ENCODE data around the gene KAT8.
"Not testable (repeated sequence)": the region's sequence is repeated elsewhere in the genome, so short reads cannot be mapped to it uniquely, and the experiment has no call there.

The KAT8 gene

GRCh38 chr16:31131841-31132271 is 14.4 kb downstream of the KAT8 start:
- DNase-seq (ENCODE audit: low spot score), result no peak

GRCh38 chr16:31132303-31132979 is 15.0 kb downstream of the KAT8 start:
- DNase-seq (ENCODE audit: low spot score), result no peak

- DNase-seq (ENCODE audit: low spot score), result no peak
These were observed 15.6 kb downstream of the KAT8 start for GRCh38 chr16:31133046-31133501.

GRCh38 chr16:31134091-31134571 is 16.7 kb downstream of the KAT8 start:
- DNase-seq (ENCODE audit: low spot score), result peak; percentile 41

DNA sequence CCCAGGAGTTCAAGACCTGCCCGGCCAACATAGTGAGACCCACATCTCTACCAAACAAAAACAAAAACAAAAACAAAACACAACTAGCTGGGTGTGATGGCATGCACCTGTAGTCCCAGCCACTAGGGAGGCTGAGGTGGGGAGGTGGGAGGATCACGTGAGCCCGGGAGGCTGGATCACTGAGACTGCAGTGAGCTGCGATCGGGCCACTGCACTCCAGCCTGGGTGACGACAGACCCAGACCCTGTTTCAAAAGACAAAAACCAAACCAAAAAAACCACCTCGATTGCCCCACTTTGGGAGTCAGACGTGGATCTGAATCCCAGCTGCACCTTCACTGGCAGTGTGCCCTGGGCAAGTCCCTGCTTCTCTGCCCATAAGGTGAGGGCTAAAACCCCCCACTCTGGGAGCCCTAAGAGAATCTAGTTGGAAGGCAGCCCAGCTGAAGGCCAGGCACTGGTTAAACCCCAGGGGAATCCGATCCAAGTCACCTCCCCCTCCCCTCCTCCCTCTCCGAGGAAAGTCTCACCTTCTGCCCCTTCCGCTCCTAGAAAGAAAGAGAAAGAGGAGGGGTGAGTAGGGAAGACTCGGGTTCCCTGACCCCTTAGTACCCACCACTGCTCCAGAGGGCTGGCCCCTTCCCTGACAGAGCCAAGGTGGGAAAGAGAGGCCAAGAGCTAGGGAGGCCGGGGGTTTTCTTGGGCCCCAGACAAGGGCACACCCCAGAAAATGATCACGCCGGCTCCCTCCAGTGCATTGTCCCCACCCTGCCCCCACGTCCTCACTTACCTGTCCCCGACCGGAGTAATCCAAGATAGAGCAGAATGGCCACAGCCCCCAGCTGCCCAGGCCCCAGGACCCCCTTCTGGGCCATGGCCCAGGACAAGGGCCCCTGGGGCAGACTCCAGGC is 17.4 kb downstream of the KAT8 start:
- no peak for DNase-seq (ENCODE audit: low spot score)

GRCh38 chr16:31135535-31136286 is 18.2 kb downstream of the KAT8 start, which contains the start of gene PRSS8:
Gene PRSS8, minus strand, starts transcription at chr16:31135727. Its CDS starts 229 bp downstream, at chr16:31135498.
- no peak for DNase-seq (ENCODE audit: low spot score)

GRCh38 chr16:31136287-31136662 is 18.8 kb downstream of the KAT8 start:
- DNase-seq (ENCODE audit: low spot score), result no peak

GRCh38 chr16:31136822-31137499 is 19.5 kb downstream of the KAT8 start:
- DNase-seq (ENCODE audit: low spot score), result not testable (repeated sequence)

- peak; percentile 66 for DNase-seq (ENCODE audit: low spot score)
These were observed 21.4 kb downstream of the KAT8 start for GRCh38 chr16:31138621-31139578.

DNA sequence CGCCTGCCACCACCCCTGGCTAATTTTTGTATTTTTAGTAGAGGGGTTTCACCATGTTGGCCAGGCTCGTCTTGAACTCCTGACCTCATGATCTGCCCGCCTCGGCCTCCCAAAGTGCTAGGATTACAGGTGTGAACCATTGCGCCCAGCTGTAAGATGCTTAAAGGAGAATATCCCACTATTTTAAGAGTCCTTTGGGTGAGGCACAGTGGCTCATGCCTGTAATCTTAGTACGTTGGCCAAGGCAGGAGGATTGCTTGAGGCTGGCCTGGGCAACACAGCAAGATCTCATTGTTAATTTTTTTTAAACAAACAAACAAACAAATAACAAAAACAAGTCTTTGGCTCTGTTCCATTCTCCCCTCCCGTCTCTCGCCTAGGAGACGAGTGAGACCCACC is 23.6 kb downstream of the KAT8 start:
- not testable (repeated sequence) for DNase-seq (ENCODE audit: low spot score)

- peak; percentile 71 for DNase-seq (ENCODE audit: low spot score)
These were observed 24.1 kb downstream of the KAT8 start for GRCh38 chr16:31141489-31142108.

DNA sequence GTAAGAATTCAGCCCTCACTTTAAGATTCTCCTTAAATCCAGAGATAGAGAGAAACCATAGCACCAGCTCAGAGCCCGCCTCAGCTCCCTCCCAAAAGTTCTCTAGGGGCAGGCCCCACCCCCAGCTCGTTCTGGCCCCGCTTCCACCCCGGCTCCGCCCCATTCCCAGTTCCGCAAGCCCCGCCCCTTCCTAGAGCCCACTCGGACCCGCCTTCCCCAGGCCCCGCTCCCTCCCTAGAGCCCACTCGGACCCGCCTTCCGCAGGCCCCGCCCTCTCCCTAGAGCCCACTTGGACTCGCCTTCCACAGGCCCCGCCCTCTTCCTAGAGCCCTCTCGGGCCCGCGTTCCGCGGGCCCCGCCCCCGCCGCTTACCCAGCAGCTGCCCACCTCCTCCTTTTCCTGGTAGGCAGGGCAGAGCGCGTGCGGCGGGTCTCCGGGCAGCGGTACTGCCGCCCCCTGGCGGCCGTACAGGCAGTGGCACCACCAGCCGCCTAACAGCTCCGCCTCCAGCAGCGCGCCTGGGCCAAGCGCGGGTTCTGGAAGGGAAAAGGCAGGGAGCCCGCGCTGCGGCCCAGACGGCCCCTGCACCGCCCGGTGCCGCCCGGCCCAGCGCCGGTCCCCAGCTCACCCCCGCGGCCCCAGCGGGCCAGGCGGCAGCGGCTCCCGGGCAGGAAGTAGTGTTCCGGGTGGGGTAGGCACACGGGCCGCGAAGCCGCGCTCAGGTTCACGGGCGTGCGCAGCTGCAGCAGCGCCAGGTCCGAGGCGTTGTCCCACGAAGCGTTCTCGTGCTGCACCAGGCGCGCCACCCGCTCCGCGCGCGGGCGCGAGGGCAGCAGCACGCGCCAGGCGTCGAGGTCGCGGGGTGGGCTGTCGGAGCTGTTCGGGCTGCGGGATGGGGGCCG is 24.9 kb downstream of the KAT8 start:
- peak; percentile 99 for DNase-seq (ENCODE audit: low spot score)

- no peak for DNase-seq (ENCODE audit: low spot score)
These were observed 25.7 kb downstream of the KAT8 start for GRCh38 chr16:31143011-31143693.

DNA sequence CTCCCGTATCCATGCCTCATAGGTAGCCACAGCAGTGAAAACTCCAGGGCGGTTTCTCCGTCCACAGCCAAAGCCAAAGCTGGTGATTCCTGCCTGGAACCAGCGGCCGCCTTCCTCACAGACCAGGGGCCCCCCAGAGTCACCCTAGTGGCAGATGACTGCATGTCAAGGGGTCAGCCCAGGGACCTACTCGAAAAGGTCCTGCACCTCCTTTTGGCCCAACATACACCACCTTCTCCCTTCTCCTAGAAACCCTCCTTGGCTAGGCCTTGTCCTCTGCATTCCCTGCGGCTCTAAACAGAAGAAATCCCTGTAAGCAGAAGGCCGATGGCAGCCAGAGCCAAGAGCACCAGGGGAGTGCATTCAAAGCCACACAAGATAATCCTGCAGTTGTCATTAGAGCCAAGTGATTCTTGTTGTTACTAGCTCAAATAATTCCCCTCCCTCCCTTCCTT is 26.3 kb downstream of the KAT8 start:
- DNase-seq (ENCODE audit: low spot score), result no peak

DNA sequence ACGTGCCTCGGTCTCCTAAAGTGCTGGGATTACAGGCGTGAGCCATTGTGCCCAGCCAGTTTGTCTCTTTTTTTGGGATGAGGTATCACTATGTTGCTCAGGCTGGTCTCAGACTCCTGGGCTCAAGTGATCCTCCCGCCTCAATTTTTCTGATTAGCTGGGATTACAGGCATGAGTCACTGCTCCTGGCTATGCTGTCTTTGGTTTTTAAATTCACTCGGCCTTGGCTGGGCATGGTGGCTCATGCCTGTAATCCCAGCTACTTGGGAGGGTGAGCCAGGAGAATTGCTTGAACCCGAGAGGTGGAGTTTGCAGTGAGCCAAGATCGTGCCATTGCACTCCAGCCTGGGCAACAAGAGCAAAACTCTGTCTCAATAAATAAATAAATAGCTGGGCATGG is 27.0 kb downstream of the KAT8 start:
- DNase-seq (ENCODE audit: low spot score), result not testable (repeated sequence)

GRCh38 chr16:31145398-31145990 is 28.0 kb downstream of the KAT8 start:
- no peak for DNase-seq (ENCODE audit: low spot score)

- DNase-seq (ENCODE audit: low spot score), result peak; percentile 1
These were observed 30.1 kb downstream of the KAT8 start for GRCh38 chr16:31147574-31147973.

DNA sequence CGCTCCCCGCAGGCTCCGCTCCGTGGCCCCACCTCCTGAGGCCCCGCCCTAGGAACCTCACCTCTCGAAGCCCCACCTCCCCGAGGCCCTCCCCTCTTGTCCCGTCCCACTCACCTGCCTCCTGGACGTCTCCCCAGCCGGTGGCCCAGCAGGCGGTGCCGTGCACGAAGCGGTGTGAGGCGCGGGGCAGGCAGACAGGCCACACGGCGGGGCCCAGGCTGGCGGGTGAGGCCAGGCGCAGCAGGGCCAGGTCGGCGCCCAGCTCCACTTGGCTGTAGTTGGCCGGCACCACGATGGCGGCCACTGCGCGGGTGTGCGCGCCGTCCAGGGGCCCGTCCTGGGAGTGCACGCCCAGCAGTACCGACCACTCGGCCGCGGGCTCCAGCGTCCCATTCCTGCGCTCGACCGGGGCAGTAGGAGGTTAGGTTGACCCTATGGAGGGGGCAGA is 30.8 kb downstream of the KAT8 start:
- no peak for DNase-seq (ENCODE audit: low spot score)
